CD4-positive, alpha-beta memory T cell (primary cell): ENCODE measurements around the gene PYROXD2. TPM values are rescaled to one million over a fixed set of nuclear protein-coding genes. Genes with fewer than 3 reads are reported as not detected.

Experiments
- CTCF ChIA-PET: fragments of 350-600 bp; sonication (Branson Sonifier 250); formaldehyde crosslinking; loops from one replicate; lab custom pipeline; 2021; ENCODE audit warnings: inconsistent platforms; ENCODE audit not compliant: partially characterized antibody; lab: Charles Lee
- POLR2A ChIA-PET: fragments of 350-600 bp; sonication (Branson Sonifier 250); formaldehyde crosslinking; loops from one replicate; lab custom pipeline; 2021; ENCODE audit not compliant: partially characterized antibody; lab: Charles Lee
- DNase-seq, 5 donors: peaks; one replicate each; pipeline versions ENCODE4 v3.0.0 to v3.0.0-alpha.2; 2020 to 2022; ENCODE audit warnings: mixed read lengths in 1 of 5
- H3K27ac ChIP-seq: one replicate; pipeline ENCODE4 v1.7.0; 2013; ENCODE audit warnings: low read depth, low read length
- H3K27me3 ChIP-seq: 2 replicates; pipeline ENCODE4 v1.7.0; 2013; ENCODE audit warnings: mild to moderate bottlenecking, low read length, moderate library complexity; ENCODE audit not compliant: insufficient read depth
- H3K36me3 ChIP-seq: 2 replicates; pipeline ENCODE4 v1.7.0; 2013; ENCODE audit warnings: mild to moderate bottlenecking, low read length, moderate library complexity; ENCODE audit not compliant: insufficient read depth
- H3K4me1 ChIP-seq: 2 replicates; pipeline ENCODE4 v1.7.0; 2013; ENCODE audit warnings: mild to moderate bottlenecking, low read length, moderate library complexity; ENCODE audit not compliant: insufficient read depth
- H3K4me3 ChIP-seq, 2 donors: one replicate each; pipeline ENCODE4 v1.7.0; 2013; ENCODE audit warnings: low read length in 2 of 2, mild to moderate bottlenecking in 1 of 2
- H3K9me3 ChIP-seq, 2 donors: one replicate each; pipeline ENCODE4 v1.7.0; 2013; ENCODE audit warnings: low read length in 2 of 2, control low read depth in 1 of 2; ENCODE audit not compliant: control insufficient read depth in 1 of 2
- H3K27ac Mint-ChIP-seq, 7 donors: one replicate each; pipeline ENCODE4 v1.8.0; 2020 to 2021; ENCODE audit warnings: mixed read lengths in 7 of 7, mild to moderate bottlenecking in 6 of 7, inconsistent platforms in 3 of 7, moderate library complexity in 3 of 7
- H3K27me3 Mint-ChIP-seq, 2 donors: one replicate each; pipeline ENCODE4 v1.8.0; 2020 to 2021; ENCODE audit warnings: mixed read lengths in 2 of 2
- H3K36me3 Mint-ChIP-seq, 2 donors: one replicate each; pipeline ENCODE4 v1.8.0; 2020 to 2021; ENCODE audit warnings: mixed read lengths in 2 of 2, inconsistent platforms in 1 of 2, mild to moderate bottlenecking in 1 of 2
- H3K4me1 Mint-ChIP-seq, 4 donors: one replicate each; pipeline ENCODE4 v1.8.0; 2020 to 2021; ENCODE audit warnings: mixed read lengths in 4 of 4, mild to moderate bottlenecking in 1 of 4
- H3K4me3 Mint-ChIP-seq, 8 donors: one replicate each; pipeline ENCODE4 v1.8.0; 2020 to 2021; ENCODE audit warnings: mixed read lengths in 8 of 8, mild to moderate bottlenecking in 7 of 8, moderate library complexity in 6 of 8, inconsistent platforms in 3 of 8
- H3K9me3 Mint-ChIP-seq, 8 donors: one replicate each; pipeline ENCODE4 v1.8.0; 2020 to 2021; ENCODE audit warnings: mixed read lengths in 8 of 8, mild to moderate bottlenecking in 5 of 8, inconsistent platforms in 3 of 8, moderate library complexity in 1 of 8
- intact Hi-C: fragments of 100-400 bp; cut with micrococcal nuclease; formaldehyde crosslinking; loops from one replicate; pipeline ENCODE4 v1.15.1; 2023
- polyA plus RNA-seq, 2 donors: library from polyadenylated mRNA; unstranded; fragments of 300-500 nt; fragmentation: Illumina TruSeq; gene quantifications; one replicate each; pipeline ENCODE4 v1.2.3, GENCODE V29; 2021
- total RNA-seq, 2 experiments: library from RNA; stranded (reverse); gene quantifications; one replicate each; pipeline ENCODE4 v1.2.3, GENCODE V29; 2021

Gene PYROXD2
- total and polyA plus RNA-seq, 4 experiments from 2014 or later = 0.98 to 36.6 (median 19.5) TPM

- ChIA-PET CTCF (interaction anchor here (3.3 kb wide), 1 partner anchor 9 kb away, joined by 26 read pairs; no protein-coding TSS in a partner anchor), POLR2A (no interaction called here)
- Histone ChIP-seq H3K27me3 (no peaks in the 10 kb centered on the region), H3K9me3 (no peaks in the 10 kb centered on the region), H3K4me1 (no peaks in the 10 kb centered on the region), H3K4me3 (no peak overlapping the region), H3K36me3 (peaks cover 63% of the 10 kb centered on the region), H3K27ac (no peak overlapping the region)
- Mint-ChIP-seq H3K27me3 (no peaks in the 10 kb centered on the region), H3K36me3 (peaks cover 78 to 83% of the 10 kb centered on the region in 2 donors), H3K4me3 (no peak overlapping the region), H3K4me1 (peaks cover 3 to 7% (median 6%) of the 10 kb centered on the region in 4 donors), H3K9me3 (peaks cover 0 to 7% (median 3%) of the 10 kb centered on the region in 8 donors), H3K27ac (peak overlapping the region in 1 of 7 donors; percentile 4)
- DNase-seq = no peak
- intact Hi-C loops = no loop called here
These were observed 19.1 kb upstream of the PYROXD2 start for GRCh38 chr10:98433881-98434732.

DNA sequence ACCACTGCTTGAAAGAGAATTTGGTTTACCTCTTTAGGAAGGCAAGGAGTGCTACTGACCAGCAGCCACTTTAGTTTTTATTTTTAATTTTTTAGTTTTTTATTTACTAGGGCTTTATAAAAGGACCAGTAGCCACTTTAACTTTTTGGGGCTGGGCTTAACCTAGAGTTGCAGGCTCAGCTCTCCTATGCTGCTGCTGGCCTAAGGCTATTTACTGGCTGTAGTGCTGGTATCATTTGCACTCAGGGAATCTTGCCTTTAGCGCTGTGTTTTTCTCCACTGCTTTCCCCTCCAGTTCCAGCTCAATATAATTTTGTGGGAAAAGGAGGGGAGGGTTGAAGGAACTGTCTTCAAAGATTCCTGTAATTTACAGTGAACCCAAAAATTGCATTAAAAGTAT, 18.4 kb upstream of the PYROXD2 start:
- POLR2A ChIA-PET = no interaction called here
- H3K4me3 Mint-ChIP-seq = no peak overlapping the region
- peaks cover 2 to 6% (median 3%) of the 10 kb centered on the region in 4 donors for H3K4me1 Mint-ChIP-seq
- CTCF ChIA-PET = interaction anchor here (3.3 kb wide), 1 partner anchor 8 kb away, joined by 26 read pairs; no protein-coding TSS in a partner anchor
- DNase-seq = no peak
- no peak overlapping the region for H3K27ac ChIP-seq
- peaks cover 75 to 77% of the 10 kb centered on the region in 2 donors for H3K36me3 Mint-ChIP-seq
- H3K9me3 Mint-ChIP-seq = peaks cover 0 to 7% (median 3%) of the 10 kb centered on the region in 8 donors
- H3K27me3 ChIP-seq = no peaks in the 10 kb centered on the region
- H3K9me3 ChIP-seq = no peaks in the 10 kb centered on the region
- no peak overlapping the region for H3K4me3 ChIP-seq
- peaks cover 65% of the 10 kb centered on the region for H3K36me3 ChIP-seq
- H3K4me1 ChIP-seq = no peaks in the 10 kb centered on the region
- intact Hi-C loops = no loop called here
- no peak overlapping the region for H3K27ac Mint-ChIP-seq
- H3K27me3 Mint-ChIP-seq = no peaks in the 10 kb centered on the region

DNA sequence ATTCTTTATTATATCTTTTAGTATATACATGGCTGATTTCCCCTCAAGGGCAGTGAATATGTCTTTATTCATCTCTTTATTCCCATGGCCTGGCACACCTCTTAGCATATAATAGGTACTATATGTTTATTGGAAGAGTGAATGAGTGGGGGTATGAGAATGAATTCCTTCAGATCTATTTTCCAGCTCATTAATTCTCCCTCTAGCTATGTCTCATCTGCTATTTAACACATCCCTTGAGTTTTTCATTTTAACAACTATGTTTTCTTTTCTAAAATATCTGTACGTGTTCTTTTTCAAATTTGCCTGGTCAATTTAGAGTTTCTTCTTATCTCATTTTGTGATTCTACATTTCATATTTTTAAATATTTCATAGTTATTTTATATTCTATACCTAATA, 17.3 kb upstream of the PYROXD2 start:
- CTCF ChIA-PET = no interaction called here
- POLR2A ChIA-PET = no interaction called here
- H3K4me3 ChIP-seq = no peak overlapping the region

DNA sequence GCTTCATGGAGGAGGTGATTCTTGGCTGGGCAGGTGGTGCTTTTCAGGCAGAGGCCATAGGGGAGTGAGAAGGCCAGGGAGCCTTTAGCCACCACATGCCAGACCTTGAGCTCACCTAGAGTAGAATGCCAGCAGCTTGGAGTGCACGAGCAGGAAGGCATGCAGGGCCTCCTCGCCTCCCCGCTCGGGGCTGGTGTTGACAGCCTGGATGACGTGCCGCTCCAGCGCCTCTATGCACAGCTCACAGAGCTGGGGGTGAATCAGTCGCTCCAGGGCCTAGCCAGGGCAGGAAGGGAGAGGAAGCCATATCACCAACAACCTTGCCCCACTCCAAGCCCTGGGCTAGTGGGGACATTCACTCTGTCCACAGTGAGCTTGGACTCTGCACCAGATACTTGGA, 16.0 kb upstream of the PYROXD2 start:
- intact Hi-C loops = no loop called here
- ChIA-PET CTCF (no interaction called here), POLR2A (no interaction called here)
- no peaks in the 10 kb centered on the region for H3K4me1 ChIP-seq
- H3K27ac ChIP-seq = no peak overlapping the region
- no peaks in the 10 kb centered on the region for H3K9me3 ChIP-seq
- DNase-seq = no peak
- Mint-ChIP-seq H3K27me3 (no peaks in the 10 kb centered on the region), H3K36me3 (peaks cover 59 to 69% of the 10 kb centered on the region in 2 donors), H3K4me3 (no peak overlapping the region), H3K4me1 (peaks cover 0 to 3% (median 0%) of the 10 kb centered on the region in 4 donors), H3K9me3 (peaks cover 0 to 6% (median 3%) of the 10 kb centered on the region in 8 donors), H3K27ac (peak overlapping the region in 2 of 7 donors; percentile 34 to 68)
- H3K36me3 ChIP-seq = peaks cover 53% of the 10 kb centered on the region
- no peaks in the 10 kb centered on the region for H3K27me3 ChIP-seq
- no peak overlapping the region for H3K4me3 ChIP-seq

More for the DNA sequence above, 17.3 kb upstream of the PYROXD2 start:
- Mint-ChIP-seq H3K27me3 (no peaks in the 10 kb centered on the region), H3K4me3 (no peak overlapping the region), H3K9me3 (peaks cover 0 to 6% (median 3%) of the 10 kb centered on the region in 8 donors), H3K4me1 (peaks cover 0 to 5% (median 0%) of the 10 kb centered on the region in 4 donors), H3K36me3 (peaks cover 70 to 74% of the 10 kb centered on the region in 2 donors), H3K27ac (no peak overlapping the region)
- intact Hi-C loops = no loop called here
- Histone ChIP-seq H3K27ac (no peak overlapping the region), H3K36me3 (peaks cover 62% of the 10 kb centered on the region), H3K27me3 (no peaks in the 10 kb centered on the region), H3K4me1 (no peaks in the 10 kb centered on the region), H3K9me3 (no peaks in the 10 kb centered on the region)
- no peak for DNase-seq

DNA sequence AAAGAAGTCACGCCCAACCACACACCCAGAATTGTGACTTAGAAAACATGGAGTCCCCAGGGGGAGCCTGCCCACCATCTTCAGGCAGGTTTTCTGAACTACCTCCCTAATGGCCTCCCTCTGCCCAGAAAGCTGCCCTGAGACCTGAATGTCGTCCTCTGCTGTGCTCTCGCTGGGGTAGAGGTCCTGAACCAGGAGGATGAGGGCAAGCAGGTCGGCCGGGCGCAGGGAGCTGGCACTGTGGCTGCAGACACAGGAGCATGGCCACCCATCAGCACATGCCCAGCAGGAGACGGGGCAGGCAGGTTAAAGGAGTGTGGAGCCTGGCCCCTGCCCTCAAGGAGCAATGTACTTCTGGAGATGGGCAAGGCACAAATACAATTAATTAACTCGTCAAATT, 15.4 kb upstream of the PYROXD2 start:
- no peak overlapping the region for H3K4me3 ChIP-seq
- H3K4me1 Mint-ChIP-seq = peaks cover 0 to 3% (median 0%) of the 10 kb centered on the region in 4 donors
- no peaks in the 10 kb centered on the region for H3K27me3 Mint-ChIP-seq
- peak overlapping the region in 1 of 7 donors; percentile 34 for H3K27ac Mint-ChIP-seq
- H3K27ac ChIP-seq = no peak overlapping the region
- H3K27me3 ChIP-seq = no peaks in the 10 kb centered on the region
- peaks cover 53 to 68% of the 10 kb centered on the region in 2 donors for H3K36me3 Mint-ChIP-seq
- peaks cover 51% of the 10 kb centered on the region for H3K36me3 ChIP-seq
- no peaks in the 10 kb centered on the region for H3K4me1 ChIP-seq
- ChIA-PET POLR2A (interaction anchor here (1.3 kb wide), 1 partner anchor 16 kb away, joined by 3 read pairs; no protein-coding TSS in a partner anchor), CTCF (no interaction called here)
- DNase-seq = peak in 1 of 5 donors; percentile 27
- H3K9me3 Mint-ChIP-seq = peaks cover 0 to 6% (median 3%) of the 10 kb centered on the region in 8 donors
- intact Hi-C loops = no loop called here
- no peak overlapping the region for H3K4me3 Mint-ChIP-seq
- H3K9me3 ChIP-seq = no peaks in the 10 kb centered on the region

- H3K27me3 ChIP-seq = no peaks in the 10 kb centered on the region
- H3K4me3 ChIP-seq = no peak overlapping the region
- peaks cover 42% of the 10 kb centered on the region for H3K36me3 ChIP-seq
- Mint-ChIP-seq H3K27me3 (no peaks in the 10 kb centered on the region), H3K27ac (peak overlapping the region in 1 of 7 donors; percentile 41), H3K9me3 (peaks cover 0 to 6% (median 3%) of the 10 kb centered on the region in 8 donors), H3K4me1 (peaks cover 0 to 3% (median 0%) of the 10 kb centered on the region in 4 donors), H3K4me3 (no peak overlapping the region), H3K36me3 (peaks cover 44 to 63% of the 10 kb centered on the region in 2 donors)
- no peak overlapping the region for H3K27ac ChIP-seq
- intact Hi-C loops = no loop called here
- peak in 1 of 5 donors; percentile 13 for DNase-seq
- H3K4me1 ChIP-seq = no peaks in the 10 kb centered on the region
- ChIA-PET CTCF (no interaction called here), POLR2A (interaction anchor here (1.3 kb wide), 1 partner anchor 16 kb away, joined by 3 read pairs; no protein-coding TSS in a partner anchor)
- no peaks in the 10 kb centered on the region for H3K9me3 ChIP-seq
These were observed 14.5 kb upstream of the PYROXD2 start for GRCh38 chr10:98429320-98430072.
